Midbrain (tissue), 1 donor: Measurements from ENCODE around the gene FOXP4.

Experiments
- DNase-seq: peaks from one replicate; lab custom pipeline; 2025; lab: John Stamatoyannopoulos, UW

FOXP4 gene

DNA sequence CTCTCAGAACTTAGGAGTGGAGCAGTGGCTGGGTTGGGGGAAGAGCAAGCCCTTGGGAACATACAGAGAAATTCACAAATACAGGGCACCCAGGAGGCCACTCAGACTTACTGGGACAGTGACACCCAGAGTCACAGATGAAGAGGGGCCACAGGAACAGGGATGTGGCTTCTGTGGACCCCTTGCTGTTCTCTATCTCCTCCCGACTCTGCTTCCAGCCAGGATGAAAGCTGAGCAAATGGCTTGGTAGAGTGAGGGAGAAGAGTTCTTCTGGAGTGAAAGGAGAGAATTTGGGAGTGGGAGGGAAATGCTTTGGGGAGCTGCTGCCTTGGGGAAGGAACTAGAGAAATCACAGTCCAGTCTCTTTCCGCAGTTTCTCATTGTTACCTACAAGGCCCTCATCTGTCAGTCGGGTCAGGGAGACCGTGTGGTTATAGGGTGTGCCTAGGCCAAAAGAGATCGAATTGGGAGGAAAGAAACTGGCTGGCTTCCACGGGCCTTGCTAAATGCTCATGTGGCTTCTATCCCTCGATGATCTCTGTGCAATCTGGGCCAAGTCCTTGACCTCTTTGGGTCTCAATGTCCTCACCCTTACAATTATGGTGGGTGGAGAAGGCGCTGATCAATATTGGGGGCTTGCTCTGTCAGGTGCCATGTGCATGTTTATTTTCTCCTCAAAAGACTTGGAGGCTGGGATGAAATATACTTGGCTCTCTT lies 17.0 kb downstream of the FOXP4 start:
- DNase-seq = no peak

DNA sequence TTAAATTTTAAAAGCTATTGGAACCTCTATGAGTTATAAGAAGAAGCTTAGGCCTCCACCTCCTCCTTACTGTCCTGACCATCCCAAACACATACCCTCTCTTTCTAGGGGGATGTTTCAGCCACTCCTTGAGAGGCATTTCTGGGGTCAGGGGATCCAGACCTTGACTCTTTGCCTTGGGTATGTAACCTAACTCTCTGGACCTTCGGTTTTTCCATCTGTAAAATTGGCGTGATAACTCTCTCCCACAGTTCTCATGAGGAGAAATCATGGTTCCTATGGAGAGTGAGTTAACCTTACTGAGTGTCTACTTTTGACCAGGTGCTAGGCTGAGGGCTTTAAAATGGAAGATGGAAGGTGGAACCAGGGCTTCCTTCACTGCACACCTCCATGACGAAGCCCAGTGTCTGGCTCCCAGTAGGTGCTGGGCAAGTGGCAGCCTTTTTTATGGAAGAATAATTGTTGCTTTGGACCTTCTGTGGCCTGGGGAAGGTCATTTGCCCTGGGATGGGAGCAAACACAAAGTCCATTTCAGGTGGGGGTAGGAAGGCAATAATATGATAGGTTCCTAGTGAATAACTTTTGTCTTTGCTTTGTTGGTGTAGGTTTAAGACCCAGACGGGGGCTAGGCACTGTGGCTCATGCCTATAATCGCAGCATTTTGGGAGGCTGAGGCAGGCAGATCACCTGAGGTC lies 18.4 kb downstream of the FOXP4 start:
- DNase-seq = no peak

DNA sequence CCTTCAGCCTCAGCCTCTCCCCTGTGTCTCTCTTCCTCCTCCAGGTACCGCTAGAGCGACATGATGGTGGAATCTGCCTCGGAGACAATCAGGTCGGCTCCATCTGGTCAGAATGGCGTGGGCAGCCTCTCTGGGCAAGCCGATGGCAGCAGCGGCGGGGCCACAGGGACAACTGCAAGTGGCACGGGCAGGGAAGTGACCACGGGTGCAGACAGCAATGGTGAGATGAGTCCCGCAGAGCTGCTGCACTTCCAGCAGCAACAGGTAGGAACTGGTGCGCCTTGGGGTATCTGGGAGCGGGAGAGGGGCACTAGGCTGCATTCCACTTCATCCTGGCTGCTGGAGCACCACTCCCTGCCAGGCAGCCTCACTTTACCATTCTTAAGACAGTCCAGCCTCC lies 19.5 kb downstream of the FOXP4 start:
- no peak for DNase-seq

DNA sequence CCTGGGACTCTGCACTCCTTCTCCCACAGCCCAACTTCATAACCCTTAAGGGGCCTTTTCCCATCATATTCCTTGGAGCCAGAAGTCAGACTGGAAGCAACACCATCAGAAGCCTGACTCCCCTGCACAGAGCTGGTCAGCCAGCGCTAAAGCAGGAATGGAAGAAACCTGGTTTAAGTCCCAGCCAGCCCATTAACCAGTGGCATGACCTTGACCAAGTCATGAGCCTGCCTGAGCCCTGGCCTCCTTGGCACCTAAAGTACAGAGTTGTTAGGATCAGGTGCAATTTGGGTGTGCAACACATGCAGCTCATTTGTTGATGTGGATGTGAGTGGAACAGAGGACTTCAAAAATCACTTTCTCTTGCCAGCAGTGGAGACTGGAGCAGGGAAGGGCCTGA lies 20.8 kb downstream of the FOXP4 start:
- DNase-seq = no peak

DNA sequence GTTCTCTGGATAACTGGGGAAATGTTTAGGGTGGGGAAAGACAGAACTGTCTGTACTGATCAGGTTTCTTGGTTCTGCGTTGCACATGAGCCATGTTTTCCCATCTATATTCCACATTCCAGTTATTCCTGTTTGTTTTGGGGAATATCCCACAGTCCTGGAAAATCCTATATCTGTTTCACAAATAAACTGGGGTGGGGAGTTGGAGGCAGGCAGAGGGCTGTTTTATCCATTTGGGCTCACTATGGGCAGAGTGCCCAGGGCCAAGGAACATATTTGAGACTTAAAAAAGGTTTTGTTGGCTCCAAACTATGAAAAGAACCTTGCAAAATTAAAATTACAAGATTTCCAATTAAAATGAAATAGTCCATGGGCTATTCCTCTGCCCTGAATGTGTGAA lies 21.5 kb downstream of the FOXP4 start:
- DNase-seq = no peak

DNA sequence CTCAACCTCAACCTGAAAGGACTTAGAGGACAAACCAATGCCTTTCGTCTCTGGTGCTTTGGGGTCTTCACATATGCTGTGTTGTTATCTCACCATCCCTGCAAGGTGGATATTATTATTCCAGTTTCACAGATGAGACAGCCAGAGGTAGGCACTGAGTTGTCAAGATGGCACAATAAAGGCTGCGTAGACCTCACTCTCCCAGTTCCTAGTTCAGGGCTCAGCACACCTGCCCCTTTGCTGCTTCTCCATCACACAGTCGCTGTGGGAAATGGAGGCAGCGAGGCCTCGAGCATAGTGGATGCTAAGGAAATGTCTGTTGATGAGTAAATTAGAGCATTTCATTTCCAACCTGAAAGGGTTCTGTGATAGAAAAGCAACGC lies 22.0 kb downstream of the FOXP4 start:
- no peak for DNase-seq

DNA sequence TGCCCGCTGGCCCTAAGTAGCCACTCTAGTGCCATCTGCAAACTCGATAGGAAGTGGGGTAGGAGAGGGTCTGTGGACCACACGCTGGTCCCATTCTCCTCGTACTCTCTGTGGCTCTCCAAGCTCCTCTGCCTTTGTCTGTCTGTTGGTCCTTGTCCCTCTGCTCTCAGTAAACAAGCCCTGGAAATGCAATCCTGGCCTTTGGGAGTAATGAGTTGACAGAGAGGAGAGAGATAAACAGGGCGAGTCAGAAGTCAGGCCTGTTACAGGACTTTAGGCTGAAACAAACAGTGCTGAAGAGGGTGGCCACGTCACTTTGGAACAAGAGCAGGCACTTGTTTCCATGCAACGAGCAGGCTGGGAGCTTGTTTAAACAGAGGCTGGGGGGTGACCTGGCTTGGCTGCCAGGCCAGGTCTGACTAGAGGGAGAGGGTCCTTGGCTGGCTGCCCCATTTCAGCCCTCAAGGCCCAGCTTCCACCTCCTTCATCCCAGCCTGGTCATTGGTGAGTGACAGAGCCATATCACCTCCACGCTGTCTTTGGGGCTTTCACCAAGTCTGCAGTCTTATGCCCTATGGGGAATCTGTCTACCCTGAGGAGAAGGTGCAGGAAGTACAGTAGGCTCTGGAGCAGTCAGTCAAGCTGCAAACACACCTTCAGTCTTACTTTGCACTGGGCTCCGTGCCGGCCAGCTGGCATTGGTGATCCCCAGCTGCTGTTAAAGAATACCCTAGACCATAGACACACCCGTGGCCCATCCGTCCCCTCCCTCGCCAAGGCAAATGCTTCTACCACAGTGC lies 22.6 kb downstream of the FOXP4 start:
- no peak for DNase-seq

DNA sequence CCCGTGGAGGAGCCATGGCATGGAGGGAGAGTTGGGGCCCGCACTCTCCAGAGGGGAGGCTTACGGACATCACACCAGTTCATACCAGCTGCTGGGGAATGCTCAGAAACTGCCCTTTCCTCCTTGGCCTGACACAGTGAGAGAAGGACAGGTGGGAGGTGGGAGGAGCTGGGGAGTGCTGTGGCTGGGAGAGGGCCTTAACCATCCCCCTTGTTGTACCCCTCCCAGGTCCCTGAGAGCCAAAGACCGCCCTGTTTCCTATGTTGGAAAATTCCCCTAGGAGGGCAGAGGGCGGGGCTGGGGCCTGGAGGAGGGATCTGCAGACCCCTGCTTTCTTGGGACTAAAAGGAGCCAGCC lies 24.1 kb downstream of the FOXP4 start:
- no peak for DNase-seq

DNA sequence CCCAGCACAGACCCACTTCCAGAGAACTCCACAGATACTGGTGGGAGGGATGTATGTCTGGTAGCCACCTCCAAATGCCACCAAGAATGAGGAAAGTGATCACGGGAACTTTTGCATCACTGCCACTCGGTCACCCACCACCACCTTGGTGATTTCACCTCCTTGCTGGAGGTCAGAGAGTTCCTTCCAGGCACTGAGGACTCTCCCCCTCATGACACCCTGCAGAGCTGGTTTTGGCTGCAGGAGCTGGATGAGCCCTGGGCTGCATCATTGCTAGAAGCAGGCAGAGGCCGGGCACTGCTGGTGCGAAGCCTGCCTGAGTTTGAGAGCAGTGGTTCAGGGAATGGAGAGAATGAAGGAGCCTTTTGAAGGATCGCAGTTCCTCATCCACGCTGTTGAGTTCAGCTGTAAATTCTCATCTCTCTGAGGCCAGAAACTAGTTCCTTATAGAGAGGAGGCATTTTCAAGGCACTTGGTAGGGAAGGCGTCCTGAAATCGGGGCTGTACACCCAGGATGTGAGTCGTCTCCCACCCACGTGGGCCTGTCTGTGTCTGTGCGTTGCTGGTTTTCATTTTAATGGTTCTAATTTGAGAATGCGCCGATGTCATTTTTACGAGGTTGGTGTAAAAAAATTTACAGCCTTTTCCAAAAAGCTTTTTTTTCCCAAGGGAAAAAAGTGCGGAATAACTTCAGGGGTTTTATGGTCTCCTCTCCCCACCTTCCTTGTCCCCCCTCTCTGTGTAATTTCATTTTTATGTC lies 25.0 kb downstream of the FOXP4 start:
- no peak for DNase-seq

DNA sequence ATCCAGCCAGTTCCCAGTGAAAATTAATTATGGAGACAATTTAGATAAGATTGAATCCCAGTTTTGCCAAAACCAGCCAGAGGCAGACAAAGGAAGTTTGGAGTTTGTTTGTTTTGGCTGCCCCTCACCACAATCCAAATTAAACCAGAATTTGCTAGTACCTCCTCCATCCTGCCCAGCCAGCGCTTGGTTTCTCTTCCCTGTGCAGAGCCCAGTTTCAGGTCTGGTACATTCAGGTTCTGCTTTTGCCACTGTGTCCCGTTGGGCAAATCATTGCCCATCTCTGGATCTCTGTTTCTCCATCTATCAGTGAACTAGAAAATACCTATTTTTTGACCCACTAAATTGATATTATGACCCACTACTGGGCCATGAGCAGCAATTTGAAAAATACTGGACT lies 26.4 kb downstream of the FOXP4 start:
- no peak for DNase-seq

DNA sequence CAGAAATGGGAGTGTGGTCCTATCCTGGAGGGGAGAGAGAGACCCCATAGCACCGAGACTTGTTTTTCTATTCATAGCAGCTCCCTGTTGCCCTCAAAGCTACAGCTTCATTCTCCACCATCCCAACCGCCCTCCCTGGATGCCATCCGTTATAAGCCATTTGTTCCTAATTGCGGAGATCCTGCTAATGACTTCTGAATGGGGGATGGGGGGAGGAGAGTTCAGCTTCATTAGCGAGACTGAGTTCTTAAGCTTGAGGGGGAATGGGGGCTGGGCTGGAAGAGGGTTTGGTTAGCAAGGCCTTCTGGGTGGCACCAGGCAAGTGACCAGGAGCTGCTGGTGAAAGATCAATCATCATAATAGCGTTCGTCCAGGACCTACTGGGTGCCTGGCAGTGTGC lies 27.1 kb downstream of the FOXP4 start:
- no peak for DNase-seq

DNA sequence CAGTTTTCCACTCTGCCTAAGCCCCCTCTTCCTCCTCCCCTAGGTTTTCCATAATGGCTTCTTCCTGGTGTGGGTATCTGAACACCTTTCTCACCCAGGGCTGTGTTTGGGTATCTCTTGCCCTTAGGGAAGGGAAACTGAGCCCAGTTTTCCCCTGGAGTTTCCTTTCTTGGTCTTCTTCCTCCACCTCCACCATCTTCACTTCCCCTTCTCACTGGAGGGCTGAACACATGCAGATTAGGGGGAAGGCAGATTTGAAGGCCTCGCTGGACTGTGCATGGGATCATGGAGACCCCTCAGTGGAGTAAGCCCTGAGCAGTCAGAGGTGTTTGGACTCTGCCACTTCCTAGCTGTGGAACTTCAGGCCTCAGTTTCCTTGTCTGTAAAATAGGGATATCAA lies 27.8 kb downstream of the FOXP4 start:
- DNase-seq = no peak

DNA sequence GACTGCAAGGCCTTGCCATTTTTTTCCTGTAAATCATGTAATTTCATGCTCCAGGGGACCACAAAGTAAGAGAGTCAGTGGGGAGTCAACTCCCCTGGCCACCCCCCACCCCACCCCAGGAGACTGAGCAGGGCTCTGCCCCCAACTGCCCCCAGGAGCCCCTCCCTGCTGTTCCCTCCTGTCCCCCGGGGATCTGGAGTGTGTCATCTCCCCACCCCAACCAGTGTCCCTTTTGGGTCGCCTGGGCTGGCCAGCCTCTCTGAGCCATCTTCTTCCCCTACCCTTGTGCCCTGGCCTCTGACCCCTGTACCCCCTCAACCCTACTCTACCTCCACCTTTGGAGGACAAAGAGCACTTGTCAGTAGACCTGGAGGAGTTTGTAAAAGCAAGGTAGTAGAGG lies 29.4 kb downstream of the FOXP4 start:
- DNase-seq = no peak

DNA sequence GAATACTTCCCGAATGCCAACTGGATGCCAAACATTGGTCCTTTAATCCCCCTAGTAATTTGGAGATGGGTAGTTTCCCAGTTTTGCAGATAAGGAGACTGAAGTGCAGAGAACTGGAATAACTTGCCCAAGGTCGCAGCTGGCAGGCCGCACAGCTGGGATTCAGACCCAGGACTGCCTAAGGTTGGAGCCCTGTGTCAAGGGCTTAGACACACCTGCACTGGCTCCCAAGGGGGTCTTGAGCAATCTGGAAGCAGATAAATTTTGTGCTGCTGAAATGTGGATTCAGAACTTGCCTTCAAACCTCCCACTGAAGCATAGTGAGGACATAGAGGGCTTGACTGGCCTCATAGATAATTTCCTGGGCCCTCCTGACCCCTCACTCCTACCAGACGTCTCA lies 30.5 kb downstream of the FOXP4 start:
- no peak for DNase-seq

DNA sequence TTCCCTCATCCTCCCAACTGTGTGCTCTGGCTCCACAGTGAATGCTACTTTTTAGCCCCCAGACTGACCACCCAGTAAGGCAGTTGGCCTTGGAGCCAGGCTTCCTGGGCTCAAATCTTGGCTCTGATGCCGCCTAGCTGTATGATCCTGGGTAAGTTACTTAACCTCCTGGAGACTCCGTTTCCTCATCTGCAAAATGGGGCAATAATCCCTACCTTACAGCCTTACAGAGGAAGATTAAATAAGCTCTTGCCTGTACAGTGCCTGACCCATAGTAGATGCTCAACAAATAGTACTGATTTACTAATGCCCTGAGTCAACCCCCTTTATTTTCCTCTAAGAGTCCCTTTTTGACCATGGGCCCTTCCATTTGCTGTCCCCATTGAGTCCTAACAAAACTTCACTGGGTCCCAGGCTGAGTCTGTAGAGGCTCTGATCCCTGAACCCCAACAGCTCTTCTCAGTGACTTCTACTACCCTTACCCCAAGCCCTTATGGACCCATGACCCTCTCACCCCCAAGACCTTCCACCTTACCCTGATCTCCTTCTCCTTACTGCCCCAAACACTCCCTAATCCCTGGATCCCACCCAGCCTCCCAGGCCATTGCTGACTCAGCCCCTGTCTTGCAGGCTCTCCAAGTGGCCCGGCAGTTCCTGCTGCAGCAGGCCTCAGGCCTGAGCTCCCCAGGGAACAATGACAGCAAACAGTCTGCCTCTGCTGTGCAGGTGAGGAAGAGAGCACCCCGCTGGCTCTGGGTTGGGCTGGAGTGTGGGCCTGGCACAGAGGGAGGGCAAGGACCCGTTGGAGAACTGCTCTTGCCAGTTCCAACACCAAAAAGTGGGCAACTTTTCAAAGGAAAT lies 31.4 kb downstream of the FOXP4 start:
- DNase-seq = no peak

DNA sequence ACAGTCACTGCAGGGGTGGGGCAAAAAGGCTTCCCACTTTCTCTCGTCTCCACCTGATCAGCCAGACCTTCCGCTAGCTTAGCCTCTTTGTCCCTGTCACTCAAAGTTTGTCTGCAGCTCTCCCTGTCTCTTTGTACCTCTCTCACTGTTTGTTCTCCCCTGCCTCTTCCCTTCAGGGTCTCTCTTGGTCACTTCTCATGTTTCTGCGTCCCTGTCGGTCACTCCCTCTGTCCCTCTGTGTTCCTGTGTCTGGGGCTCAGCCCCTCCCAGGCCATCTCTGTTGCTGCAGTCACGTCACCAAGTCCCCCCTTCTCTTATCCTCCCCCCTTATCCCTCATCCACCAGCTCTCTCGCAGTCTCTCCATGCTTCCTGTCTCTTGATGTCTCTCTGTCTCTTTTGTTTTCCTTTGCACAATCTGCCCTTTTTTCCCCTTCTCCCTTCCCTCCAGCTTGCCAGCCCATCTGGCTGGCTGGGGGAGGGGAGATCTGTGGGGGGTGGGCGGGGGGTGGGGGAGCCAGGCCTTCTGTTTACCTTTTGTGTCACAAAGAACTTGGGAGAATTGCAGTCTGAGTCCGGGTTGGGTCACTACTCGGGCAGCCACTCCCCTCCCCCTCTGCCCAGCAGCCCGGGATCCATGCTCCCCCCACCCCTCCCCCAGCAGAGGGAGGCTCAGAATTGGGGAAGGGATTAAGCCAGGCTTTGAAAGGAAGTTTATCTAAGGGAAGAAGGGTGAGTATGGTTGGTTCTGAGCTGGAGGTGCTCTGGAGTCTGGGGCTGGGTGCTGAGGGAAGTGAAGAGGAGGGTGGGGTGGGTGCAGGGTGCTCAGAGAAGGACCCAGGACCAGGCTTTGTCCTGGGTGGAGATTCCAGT lies 32.3 kb downstream of the FOXP4 start:
- no peak for DNase-seq

DNA sequence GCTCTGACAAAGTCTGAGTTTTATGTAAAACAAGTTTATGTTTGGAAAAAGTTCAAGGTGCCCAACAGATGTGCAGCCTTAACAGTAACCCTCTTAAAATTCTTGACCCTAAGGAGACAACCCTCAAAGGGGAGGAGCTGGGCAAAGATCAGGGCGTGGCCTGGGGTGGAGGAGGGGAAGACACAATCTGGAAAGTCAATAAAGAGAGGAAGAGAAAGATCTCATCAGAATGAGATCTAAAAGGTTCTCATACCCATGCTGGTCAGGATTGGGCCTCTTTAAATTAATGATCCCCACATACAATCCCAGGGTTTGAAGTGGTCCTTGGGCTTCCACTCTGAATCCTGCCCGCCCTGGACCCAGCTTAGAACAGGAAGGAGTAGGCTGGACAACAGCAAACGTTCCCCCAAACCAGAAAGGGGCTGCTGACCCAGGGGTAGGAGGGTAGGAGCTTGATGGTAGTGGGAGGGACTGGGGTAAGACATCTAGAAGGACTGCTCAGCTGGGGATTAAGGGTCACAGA lies 33.0 kb downstream of the FOXP4 start:
- DNase-seq = no peak

DNA sequence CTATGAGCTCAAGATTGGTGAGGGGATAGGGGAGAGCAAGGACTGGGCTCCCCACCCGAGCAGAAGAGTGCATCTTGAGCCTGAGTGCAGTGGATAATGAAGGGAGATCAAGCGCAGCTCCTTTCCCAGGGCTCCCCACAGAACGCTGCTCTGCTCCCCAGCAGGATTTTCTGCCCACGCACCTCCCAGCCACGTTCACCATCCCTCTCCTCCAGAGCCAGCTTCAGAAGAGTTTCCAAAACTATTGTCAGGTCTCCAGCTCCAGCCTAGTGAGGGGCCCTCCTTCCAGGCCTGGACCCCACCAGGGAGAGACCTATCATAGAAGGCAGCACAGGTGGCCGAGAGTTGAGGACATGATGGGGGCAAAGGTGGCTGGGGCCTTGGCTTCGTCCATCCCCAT lies 34.5 kb downstream of the FOXP4 start:
- DNase-seq = no peak

DNA sequence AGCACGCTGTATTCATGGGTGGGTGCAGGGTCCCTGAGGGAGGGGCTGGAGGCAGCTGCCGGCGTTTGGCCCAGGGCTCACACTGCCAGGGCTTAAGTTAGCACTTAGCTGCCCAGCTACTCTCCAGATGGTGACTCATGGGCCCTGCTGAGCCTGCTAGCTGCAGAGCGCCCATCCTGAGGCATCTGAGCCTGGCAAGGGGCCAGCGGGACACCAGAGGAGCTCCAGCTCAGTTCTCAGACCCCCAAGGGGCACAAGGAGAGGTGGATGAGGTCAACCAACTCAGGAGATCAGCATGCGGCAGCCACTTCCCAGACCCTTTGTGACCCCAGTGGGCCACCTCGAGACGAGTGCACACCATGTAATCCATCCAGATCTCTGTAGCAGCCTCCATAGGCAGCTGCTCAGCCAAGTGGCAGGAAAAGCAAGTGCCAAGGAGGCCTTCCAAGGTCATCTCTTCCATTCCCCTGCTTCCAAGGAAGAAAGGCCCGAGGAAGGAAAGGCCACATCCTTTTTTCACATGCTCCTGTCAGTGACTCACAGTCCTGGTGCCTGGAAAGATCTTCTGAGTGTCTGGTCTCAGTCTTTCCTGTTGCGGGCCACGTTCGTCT lies 35.3 kb downstream of the FOXP4 start:
- DNase-seq = no peak

DNA sequence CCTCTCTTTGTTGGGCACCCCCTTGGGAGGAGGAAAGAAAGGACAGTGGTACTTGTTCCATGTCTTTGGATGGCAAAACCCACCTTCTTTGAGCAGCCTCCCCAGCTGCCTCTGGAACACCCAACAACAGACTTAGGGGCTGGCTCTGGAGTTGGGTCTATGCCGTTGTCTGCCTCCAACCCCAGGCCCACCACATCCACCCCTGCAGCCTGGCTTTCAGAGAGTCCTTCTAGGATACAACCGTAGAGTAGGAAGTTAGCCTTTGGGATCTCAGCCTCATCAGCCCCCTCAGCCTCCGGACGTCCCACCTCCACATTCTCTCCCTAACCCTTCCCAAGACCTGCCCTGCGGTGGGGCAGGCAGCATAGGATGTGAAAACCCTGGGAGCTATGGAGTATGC lies 36.4 kb downstream of the FOXP4 start:
- DNase-seq = no peak
